RWPE1 (cell line): ENCODE results near the gene SYTL3.
A peak's percentile ranks its signal among the peaks of the same experiment; 100 is the strongest.

Source experiments
- CTCF ChIA-PET: fragments of 350-600 bp; sonication (Branson Sonifier 250); formaldehyde crosslinking; extraction: SDS; loops from one replicate; lab custom pipeline; 2021; lab: Yijun Ruan, JAX
- POLR2A ChIA-PET: fragments of 400-600 bp; formaldehyde crosslinking; extraction: SDS; loops from one replicate; lab custom pipeline; 2020; ENCODE audit warnings: antibody characterized with exemption; ENCODE audit not compliant: low non-redundant PET; lab: Yijun Ruan, JAX
- DNase-seq: peaks from one replicate; pipeline ENCODE4 v3.0.0; 2012; ENCODE audit warnings: low spot score
- H3K27ac ChIP-seq: fragments of 450-650 bp; 2 replicates; pipeline ENCODE4 v1.5.1; 2017
- TF ChIP-seq, protein P1 (sequence below): fragments of 450-650 bp; conservative IDR thresholded peaks from 2 replicates; pipeline ENCODE4 v1.5.1; 2017; ENCODE audit warnings: low read depth, mild to moderate bottlenecking

SYTL3 gene

DNA sequence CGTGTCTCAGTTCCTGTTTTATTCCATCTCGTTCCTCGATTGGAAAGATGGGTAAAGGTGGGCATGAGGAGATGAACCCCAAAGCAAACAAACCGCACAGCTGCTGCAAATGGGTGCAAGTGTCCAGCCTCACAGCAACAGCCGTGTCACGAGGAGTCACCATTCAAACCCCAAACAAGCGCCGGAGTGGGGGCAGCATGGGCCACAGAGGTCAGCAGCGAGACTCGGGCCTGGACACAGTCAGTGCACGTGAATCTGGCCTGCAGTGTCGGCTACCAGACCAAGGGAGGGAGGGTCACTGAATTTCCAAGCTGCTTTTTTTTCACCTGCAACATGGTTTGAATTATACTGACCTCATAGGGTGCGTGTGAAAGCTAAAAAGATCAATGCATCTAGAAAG lies 105.8 kb downstream of the SYTL3 start:
- TF ChIP-seq, protein P1, sequence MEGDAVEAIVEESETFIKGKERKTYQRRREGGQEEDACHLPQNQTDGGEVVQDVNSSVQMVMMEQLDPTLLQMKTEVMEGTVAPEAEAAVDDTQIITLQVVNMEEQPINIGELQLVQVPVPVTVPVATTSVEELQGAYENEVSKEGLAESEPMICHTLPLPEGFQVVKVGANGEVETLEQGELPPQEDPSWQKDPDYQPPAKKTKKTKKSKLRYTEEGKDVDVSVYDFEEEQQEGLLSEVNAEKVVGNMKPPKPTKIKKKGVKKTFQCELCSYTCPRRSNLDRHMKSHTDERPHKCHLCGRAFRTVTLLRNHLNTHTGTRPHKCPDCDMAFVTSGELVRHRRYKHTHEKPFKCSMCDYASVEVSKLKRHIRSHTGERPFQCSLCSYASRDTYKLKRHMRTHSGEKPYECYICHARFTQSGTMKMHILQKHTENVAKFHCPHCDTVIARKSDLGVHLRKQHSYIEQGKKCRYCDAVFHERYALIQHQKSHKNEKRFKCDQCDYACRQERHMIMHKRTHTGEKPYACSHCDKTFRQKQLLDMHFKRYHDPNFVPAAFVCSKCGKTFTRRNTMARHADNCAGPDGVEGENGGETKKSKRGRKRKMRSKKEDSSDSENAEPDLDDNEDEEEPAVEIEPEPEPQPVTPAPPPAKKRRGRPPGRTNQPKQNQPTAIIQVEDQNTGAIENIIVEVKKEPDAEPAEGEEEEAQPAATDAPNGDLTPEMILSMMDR = no peak
- ChIA-PET POLR2A (no interaction called here), CTCF (no interaction called here)
- no peak overlapping the region for H3K27ac ChIP-seq
- no peak for DNase-seq

DNA sequence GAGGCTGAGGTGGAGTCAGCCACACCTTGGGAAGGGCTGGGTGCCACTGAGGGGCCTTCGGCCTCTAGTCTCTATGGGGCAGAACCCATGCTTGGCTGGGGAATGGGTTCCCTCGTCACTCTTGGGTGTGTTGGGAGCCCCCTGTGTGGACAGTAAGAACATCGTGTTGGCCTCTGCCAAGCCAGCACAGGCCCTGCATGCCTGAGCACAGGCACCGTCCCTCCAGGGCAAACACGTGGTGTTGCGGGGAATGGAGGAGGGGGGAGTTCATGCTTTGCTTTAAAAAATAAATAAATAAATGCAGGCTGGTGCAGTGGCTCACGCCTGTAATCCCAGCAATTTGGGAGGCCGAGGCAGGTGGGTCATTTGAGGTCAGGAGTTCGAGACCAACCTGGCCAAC lies 106.3 kb downstream of the SYTL3 start:
- TF ChIP-seq, protein P1 = no peak
- ChIA-PET CTCF (no interaction called here), POLR2A (no interaction called here)
- H3K27ac ChIP-seq = no peak overlapping the region
- DNase-seq = peak; percentile 54

DNA sequence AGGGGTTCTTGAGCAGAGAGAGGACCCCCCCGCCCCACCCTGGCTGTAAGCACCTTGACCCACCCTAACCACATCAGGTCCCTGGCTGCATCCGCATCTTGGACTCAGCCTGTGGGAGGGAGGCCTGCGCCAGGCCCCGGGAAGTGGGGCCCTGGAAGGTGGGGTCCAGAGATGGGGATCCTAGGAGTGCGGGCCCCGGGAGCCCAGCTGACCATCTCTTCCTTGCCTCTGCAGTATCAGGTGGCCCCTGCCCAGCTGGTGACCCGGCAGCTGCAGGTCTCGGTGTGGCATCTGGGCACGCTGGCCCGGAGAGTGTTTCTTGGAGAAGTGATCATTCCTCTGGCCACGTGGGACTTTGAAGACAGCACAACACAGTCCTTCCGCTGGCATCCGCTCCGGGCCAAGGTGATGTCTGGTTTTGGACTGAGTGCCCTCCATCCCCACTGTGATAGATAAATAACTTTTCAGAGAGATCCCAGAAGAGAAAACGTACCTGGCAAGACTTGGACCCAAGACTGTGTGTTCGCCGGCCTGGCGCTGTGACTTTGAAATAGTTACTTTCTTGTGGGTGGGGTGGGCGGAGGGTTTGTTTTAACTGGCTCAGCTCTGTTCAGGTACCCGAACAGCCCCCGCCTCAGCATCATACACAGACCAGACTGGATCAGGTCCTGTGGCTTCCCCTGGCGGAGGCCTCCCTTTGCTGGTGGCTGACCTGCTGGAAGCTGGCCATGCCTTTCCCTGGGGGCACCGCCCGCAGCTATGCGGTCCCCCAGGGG lies 107.3 kb downstream of the SYTL3 start:
- TF ChIP-seq, protein P1 = no peak
- ChIA-PET CTCF (no interaction called here), POLR2A (no interaction called here)
- DNase-seq = no peak
- no peak overlapping the region for H3K27ac ChIP-seq

DNA sequence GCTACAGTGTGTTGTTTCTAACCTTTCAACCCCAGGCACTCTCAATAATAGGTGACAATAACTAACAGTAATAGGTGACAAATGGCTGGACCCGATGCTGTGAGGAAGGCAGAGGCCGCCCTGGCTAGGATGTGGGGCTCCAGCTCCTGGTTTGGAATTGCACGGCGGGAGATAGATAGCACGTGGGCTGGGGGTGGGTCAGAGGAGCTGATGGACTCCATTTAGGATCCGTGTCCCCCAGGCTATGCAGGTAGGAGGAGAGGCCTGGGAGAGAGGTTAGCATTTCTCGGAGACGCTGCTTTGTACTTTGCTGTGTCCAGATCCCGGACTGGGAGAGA lies 107.9 kb downstream of the SYTL3 start:
- DNase-seq = no peak
- H3K27ac ChIP-seq = no peak overlapping the region
- ChIA-PET CTCF (no interaction called here), POLR2A (no interaction called here)
- TF ChIP-seq, protein P1 = no peak

DNA sequence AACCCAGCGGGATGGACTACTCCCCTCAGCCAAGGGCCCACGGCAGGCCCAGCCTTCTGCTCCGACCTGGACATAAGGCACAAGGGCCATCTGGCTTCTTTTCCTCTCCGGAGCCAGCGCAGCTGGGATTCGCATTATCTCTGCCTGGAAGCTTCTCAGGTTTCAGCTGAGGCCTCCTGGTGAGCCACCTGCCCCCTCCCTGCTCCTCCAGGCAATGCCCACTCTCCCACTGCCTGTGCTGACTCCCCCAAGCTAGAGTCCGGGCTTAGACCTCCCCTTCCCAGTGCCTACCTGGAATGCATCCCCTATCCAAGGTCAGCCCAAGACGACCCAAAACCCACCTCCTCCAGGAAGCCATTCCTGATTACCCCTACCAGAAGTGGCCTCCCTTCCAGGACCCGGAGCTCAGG lies 108.6 kb downstream of the SYTL3 start:
- POLR2A ChIA-PET = no interaction called here

DNA sequence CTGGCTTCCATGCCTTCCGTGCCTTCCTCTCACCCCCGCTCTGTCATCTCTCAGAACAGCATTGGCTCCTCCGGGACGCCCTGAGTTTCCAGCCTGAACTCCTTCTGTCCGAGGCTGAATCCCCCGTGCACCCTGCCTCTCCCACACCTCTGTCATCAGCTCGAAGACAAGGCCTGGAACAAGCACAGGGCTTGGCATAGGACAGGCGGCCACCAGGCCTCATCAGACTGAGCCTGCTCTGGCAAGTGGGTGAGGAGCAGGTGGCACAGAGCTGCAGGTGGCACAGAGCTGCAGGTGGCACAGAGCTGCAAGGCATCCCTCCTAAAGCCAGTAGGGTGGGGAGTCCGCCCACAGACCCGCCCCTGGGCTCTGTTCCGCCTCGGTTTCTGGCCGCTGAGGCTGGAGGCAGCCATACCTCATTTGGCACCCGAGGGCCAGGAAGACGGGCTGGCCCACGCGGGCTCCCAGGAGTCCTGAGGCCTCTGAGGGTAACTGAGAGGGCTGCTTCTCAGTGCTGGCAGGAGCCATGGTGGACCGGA lies 109.2 kb downstream of the SYTL3 start:
- TF ChIP-seq, protein P1 = no peak
- peak overlapping the region; percentile 27 for H3K27ac ChIP-seq
- CTCF ChIA-PET = no interaction called here
- no peak for DNase-seq
- POLR2A ChIA-PET = no interaction called here

More for the DNA sequence above, 108.6 kb downstream of the SYTL3 start:
- DNase-seq = no peak
- H3K27ac ChIP-seq = no peak overlapping the region
- CTCF ChIA-PET = no interaction called here
- TF ChIP-seq, protein P1 = no peak
